ENCODE results near the gene ODC1.

DNA sequence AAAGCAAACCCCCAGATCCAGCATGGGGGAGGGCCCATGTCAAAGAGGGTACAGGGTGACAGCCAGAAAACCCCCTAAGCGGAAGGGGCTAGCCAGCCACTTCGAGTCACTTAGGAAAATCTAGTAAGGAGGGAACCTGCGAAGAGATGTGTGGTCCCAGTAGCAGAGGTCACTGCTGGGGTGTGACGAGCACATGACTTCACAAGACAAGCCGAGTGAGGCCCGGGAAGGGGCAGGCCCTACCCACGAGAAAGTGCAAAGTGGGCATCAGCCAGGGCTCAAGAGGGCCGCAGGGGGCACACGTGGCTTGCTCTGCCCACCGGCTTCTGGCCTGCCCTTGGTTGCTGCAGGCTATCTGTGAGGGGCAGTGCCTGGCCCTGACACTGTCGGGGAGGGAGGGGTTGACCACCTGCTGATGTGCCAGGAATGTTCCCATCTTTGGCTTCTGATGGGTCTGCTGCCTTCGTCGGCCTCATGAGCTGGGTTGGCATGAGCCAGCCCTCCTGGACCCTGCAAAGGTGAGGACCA, 11.5 kb downstream of the ODC1 start:
- TF ChIP-seq, protein P1, sequence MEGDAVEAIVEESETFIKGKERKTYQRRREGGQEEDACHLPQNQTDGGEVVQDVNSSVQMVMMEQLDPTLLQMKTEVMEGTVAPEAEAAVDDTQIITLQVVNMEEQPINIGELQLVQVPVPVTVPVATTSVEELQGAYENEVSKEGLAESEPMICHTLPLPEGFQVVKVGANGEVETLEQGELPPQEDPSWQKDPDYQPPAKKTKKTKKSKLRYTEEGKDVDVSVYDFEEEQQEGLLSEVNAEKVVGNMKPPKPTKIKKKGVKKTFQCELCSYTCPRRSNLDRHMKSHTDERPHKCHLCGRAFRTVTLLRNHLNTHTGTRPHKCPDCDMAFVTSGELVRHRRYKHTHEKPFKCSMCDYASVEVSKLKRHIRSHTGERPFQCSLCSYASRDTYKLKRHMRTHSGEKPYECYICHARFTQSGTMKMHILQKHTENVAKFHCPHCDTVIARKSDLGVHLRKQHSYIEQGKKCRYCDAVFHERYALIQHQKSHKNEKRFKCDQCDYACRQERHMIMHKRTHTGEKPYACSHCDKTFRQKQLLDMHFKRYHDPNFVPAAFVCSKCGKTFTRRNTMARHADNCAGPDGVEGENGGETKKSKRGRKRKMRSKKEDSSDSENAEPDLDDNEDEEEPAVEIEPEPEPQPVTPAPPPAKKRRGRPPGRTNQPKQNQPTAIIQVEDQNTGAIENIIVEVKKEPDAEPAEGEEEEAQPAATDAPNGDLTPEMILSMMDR (IDR thresholded peaks at IDR 0.05; ENCODE audit: insufficient read depth, low read length, poor library complexity, severe bottlenecking) = no peak
- no peak for TF ChIP-seq EZH2phosphoT487 (conservative IDR thresholded peaks at IDR 0.05; ENCODE audit: low read length)

Measured in SU-DHL-6 (cell line).